Stimulated activated CD4-positive, alpha-beta T cell treated with anti-CD3 and anti-CD28 coated beads, Interleukin-2, amount 100 ng/mL, for 4 hours (primary cell): ENCODE data around the gene PHF19.

Experiments
- DNase-seq: peaks from one replicate; pipeline ENCODE4 v3.0.0-alpha.2; 2020; ENCODE audit warnings: low read depth

Gene PHF19

DNA sequence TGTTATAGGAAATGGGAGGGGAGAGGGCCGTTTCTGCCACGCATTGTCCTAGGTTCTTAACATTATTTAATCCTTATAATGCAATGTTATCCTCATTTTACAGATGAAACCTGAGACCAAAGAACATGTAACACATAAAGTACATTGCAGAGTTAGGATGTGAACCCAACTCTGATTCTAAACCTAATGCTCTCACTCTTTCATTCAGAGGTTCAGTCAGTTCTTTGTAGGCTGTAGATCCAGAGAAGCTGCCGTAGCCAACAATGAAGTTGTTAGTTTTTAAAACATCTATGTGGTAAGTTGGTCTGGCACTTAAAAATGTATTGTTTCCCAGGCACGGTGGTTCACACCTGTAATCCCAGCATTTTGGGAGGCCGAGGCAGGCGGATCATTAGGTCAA, 23.8 kb downstream of the PHF19 start:
- no peak for DNase-seq

- DNase-seq, result no peak
Observed at GRCh38 chr9:120852240-120853010, 24.6 kb downstream of the PHF19 start.

- no peak for DNase-seq
Observed at GRCh38 chr9:120851449-120851848, 25.5 kb downstream of the PHF19 start.

- DNase-seq, result no peak
Observed at GRCh38 chr9:120850315-120850714, 26.7 kb downstream of the PHF19 start.

DNA sequence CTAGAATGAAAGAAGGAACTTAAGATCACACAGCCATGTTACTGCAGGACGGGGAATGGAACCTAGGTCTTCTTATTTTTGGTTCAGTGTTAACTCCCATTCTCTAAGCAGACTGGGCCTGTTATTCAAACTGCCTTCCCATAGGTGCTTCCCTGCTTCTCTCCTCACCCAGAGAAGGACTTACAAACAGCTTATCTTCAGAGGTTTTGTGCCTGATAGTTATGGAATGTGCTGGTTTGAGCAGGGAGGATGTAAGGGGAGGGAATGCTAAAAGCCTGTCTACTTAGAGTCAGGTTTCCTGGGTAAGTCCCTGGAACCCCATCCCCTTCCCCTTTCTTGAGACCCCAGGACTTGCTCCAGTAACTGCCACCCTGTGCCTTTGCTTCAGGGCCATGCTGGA, 30.1 kb downstream of the PHF19 start:
- no peak for DNase-seq

GRCh38 chr9:120846251-120846889, 30.6 kb downstream of the PHF19 start:
- no peak for DNase-seq

DNA sequence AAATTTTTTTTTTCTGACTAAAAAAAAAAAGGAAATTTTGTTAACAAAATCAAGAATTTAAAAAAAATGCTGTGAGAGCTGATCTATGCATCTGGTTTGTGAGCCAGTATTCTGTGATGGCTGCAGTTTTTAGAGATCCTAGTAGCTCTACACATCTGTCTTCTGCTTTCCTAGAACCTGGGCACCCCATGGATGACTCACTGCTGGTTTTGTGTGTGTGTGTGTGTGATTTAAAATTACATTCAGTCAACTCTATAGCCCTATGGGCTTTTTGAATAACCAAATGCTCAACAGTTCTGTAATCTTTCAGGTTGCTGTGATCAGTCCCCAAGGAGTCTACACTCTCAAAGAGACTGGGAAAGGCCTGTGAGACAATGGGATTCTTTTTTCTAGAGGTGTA, 31.7 kb downstream of the PHF19 start:
- DNase-seq, result peak; percentile 44

GRCh38 chr9:120842685-120843485, 34.1 kb downstream of the PHF19 start, which contains the start of gene PSMD5:
TSS of gene PSMD5 (minus strand) at chr9:120842922. CDS start at chr9:120842909, 13 bp downstream.
- DNase-seq, result peak; percentile 94

- no peak for DNase-seq
Observed at GRCh38 chr9:120841930-120842684, 34.9 kb downstream of the PHF19 start.

DNA sequence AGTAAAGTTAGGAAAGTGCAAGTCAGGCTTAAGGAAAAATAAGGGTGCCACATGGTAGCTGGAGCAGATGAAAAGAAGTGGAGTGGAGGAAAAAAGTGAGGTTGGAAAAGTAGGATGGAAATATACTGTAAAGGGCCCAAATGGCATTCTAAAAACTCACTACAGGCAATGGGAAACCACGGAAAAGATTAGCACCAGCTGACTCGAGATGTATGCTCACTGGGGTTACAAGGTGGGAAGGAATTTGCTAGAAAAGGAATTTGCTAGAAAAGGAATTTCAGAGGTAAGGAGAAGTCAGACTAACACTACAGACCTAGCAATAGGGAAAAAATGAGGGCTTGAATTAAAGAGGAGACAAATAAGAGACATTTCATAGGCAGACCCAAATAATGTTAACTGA, 37.8 kb downstream of the PHF19 start:
- DNase-seq, result no peak

DNA sequence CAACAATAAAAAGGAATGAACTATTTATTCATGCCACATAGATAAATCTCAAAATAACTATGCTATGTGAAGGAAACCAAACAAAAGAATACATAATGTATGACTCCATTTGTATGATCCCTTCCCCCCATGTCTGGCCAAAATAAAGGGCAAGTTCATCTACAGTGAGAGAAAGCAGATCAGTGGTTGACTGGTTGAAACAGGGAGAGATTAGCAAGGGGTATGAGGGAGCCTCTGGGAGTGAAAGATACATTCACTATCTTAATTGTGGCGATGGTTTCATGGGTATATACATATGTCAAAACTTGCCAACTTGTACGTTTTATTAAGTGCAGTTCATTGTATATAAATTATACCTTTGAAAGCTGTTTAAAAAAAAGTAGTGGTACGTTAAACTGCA, 39.1 kb downstream of the PHF19 start:
- DNase-seq, result no peak

- no peak for DNase-seq
Observed at GRCh38 chr9:120833325-120833724, 43.7 kb downstream of the PHF19 start.

DNA sequence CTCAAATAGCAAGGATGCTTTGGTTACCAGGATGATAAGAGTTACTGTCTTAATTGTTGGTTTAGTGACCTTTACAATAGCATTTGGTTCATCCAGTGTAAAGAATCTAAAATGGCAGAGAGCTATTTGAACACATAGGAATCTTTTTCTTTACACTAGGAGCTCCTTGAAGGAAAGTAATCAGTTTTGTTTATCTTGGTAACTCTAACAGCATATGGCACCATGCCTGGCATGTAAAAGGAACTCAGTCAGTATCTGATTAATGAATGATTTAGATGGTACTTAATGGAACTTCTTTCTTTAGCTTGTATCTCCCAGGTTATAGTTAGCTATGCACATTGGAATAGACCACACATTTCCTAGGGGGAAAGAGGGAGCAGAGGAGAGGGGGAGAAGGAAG, 44.2 kb downstream of the PHF19 start:
- DNase-seq, result no peak

GRCh38 chr9:120830865-120831264, 46.1 kb downstream of the PHF19 start:
- DNase-seq, result no peak

DNA sequence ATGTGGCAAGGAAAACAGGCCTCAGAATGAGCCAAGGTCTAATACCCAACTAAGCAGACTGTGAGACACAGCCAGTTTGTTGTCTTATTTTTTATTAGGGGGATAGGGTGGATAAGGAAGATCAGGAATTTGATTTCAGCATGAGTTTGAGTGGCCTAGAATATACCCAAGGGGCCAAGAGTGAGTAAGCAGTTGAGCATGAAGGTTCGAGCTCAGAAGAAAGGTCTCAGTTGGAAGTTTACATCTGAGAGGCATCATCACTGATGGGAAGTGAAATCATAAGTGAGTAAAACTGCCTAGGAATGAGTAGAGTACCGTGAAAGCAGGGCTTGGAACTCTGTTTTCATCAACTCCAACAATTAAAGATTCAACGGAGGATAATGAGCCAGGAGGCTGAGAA, 46.8 kb downstream of the PHF19 start:
- no peak for DNase-seq

- DNase-seq, result no peak
Observed at GRCh38 chr9:120829650-120830049, 47.3 kb downstream of the PHF19 start.

DNA sequence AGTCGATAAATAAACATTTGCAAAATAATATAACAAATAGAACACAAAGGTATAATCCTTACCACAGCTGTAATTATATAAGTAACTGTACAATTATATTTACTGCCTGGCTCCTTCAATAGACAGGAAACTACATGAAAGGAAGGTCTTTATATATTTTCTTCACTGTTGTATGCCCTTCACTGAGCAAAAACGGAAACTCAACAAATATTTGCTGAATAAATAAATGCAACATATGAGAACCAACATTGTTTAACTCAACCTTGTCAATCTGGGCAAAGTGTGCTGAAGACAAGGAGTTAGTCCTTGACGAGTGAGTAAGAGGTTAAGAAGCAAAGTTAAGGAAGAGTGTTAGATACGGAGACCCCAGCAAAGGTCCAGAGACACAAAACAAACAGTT, 56.9 kb downstream of the PHF19 start:
- no peak for DNase-seq

- no peak for DNase-seq
Observed at GRCh38 chr9:120818595-120818994, 58.4 kb downstream of the PHF19 start.

GRCh38 chr9:120815075-120815474, 61.9 kb downstream of the PHF19 start:
- no peak for DNase-seq

DNA sequence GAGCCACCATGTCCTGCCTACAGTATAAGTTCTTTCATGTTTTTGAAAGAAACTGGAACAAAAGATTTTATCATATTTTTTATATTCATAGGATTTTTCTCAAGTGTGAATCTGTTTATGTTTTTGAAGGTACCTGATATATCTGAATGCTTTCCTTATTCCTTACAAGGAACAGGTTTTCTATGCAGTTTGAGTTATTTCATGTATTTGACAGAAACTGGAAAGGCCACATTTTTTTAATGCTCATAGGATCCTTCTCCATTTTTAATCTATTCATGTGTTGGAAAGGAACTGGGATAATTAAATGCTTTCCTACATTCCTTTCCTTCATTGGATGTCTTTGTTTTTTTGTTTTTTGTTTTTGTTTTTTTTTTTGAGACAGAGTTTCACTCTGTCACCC, 68.1 kb downstream of the PHF19 start:
- no peak for DNase-seq

- no peak for DNase-seq
Observed at GRCh38 chr9:120807607-120808379, 69.2 kb downstream of the PHF19 start.
